GM19452 (cell line): ENCODE measurements around the gene RPL6.
"Not testable (repeated sequence)": the region's sequence is repeated elsewhere in the genome, so short reads cannot be mapped to it uniquely, and the experiment has no call there.

Source experiments
- ATAC-seq: cut with Tn5 transposase; IDR thresholded peaks from one replicate; pipeline ENCODE4 v1.9.1; 2021; ENCODE audit not compliant: unreplicated experiment

Gene RPL6

GRCh38 chr12:112409064-112409905, at the start of gene RPL6:
RPL6 (minus strand) TSS chr12:112409605; CDS start chr12:112408656, 949 bp downstream.
- peak; percentile 73 for ATAC-seq

- ATAC-seq: no peak
Measured at GRCh38 chr12:112458751-112459150, 49.3 kb upstream of the RPL6 start.

- ATAC-seq: no peak
Measured at GRCh38 chr12:112458330-112458729, 48.9 kb upstream of the RPL6 start.

GRCh38 chr12:112457142-112457541, 47.7 kb upstream of the RPL6 start:
- not testable (repeated sequence) for ATAC-seq

- ATAC-seq: no peak
Measured at GRCh38 chr12:112456029-112456428, 46.6 kb upstream of the RPL6 start.

GRCh38 chr12:112450725-112451124, 41.3 kb upstream of the RPL6 start:
- ATAC-seq: no peak

- not testable (repeated sequence) for ATAC-seq
Measured at GRCh38 chr12:112448165-112448564, 38.8 kb upstream of the RPL6 start.

- ATAC-seq: no peak
Measured at GRCh38 chr12:112447106-112447505, 37.7 kb upstream of the RPL6 start.

GRCh38 chr12:112446008-112446725, 36.8 kb upstream of the RPL6 start:
- no peak for ATAC-seq

- no peak for ATAC-seq
Measured at GRCh38 chr12:112443916-112444315, 34.5 kb upstream of the RPL6 start.

- not testable (repeated sequence) for ATAC-seq
Measured at GRCh38 chr12:112440653-112441052, 31.2 kb upstream of the RPL6 start.

- no peak for ATAC-seq
Measured at GRCh38 chr12:112439769-112440168, 30.4 kb upstream of the RPL6 start.

- ATAC-seq: not testable (repeated sequence)
Measured at GRCh38 chr12:112438645-112439044, 29.2 kb upstream of the RPL6 start.

GRCh38 chr12:112433551-112433950, 24.1 kb upstream of the RPL6 start:
- no peak for ATAC-seq

- ATAC-seq: no peak
Measured at GRCh38 chr12:112431965-112432364, 22.6 kb upstream of the RPL6 start.

GRCh38 chr12:112430929-112431328, 21.5 kb upstream of the RPL6 start:
- ATAC-seq: no peak

- no peak for ATAC-seq
Measured at GRCh38 chr12:112427760-112428159, 18.4 kb upstream of the RPL6 start.

GRCh38 chr12:112425582-112426382, 16.4 kb upstream of the RPL6 start:
- no peak for ATAC-seq

- ATAC-seq: no peak
Measured at GRCh38 chr12:112424126-112424525, 14.7 kb upstream of the RPL6 start.

GRCh38 chr12:112422531-112422930, 13.1 kb upstream of the RPL6 start:
- ATAC-seq: no peak

- no peak for ATAC-seq
Measured at GRCh38 chr12:112421363-112421762, 12.0 kb upstream of the RPL6 start.
